Measurements from ENCODE around the gene PAK4.
"Not testable (repeated sequence)": the region's sequence is repeated elsewhere in the genome, so short reads cannot be mapped to it uniquely, and the experiment has no call there.

PAK4 gene

GRCh38 chr19:39140594-39140993, 15.0 kb downstream of the PAK4 start:
- H3K9me3 ChIP-seq (ENCODE audit: control extremely low read depth in 1 of 5, control insufficient read depth in 4 of 5, insufficient read depth in 2 of 5, low read depth in 1 of 5, low read length in 4 of 5) = no peaks in the 10 kb centered on the region
- DNase-seq = no peak
- H3K27me3 ChIP-seq (replicated peaks in 2 of 5; ENCODE audit: control insufficient read depth in 4 of 5, insufficient read depth in 5 of 5, low read length in 4 of 5) = no peaks in the 10 kb centered on the region
- no peak overlapping the region for H3K4me3 ChIP-seq (ENCODE audit: control insufficient read depth in 1 of 7, extremely low read depth in 1 of 7, insufficient read depth in 4 of 7, low read depth in 2 of 7, low read length in 6 of 7)
- WGBS (ENCODE audit: insufficient coverage) = 96% methylated on average over 3 of the region's 5 CpGs
- no peak overlapping the region for H3K27ac ChIP-seq (ENCODE audit: insufficient read depth in 1 of 2, low read depth in 1 of 2, low read length in 2 of 2, poor library complexity in 1 of 2, severe bottlenecking in 2 of 2)
- CTCF ChIA-PET = interaction anchor here (1.1 to 2.3 kb wide), 2 partner anchors 9 to 82 kb away, joined by 3 to 8 read pairs; no protein-coding TSS in a partner anchor
- POLR2A ChIA-PET = no interaction called here
- H3K4me1 ChIP-seq (ENCODE audit: control extremely low read depth in 1 of 4, control insufficient read depth in 4 of 4, insufficient read depth in 4 of 4, low read length in 3 of 4) = peaks cover 2 to 32% (median 32%) of the 10 kb centered on the region in 4 experiments
- no peaks in the 10 kb centered on the region for H3K36me3 ChIP-seq (ENCODE audit: control insufficient read depth in 4 of 4, insufficient read depth in 4 of 4, low read length in 3 of 4)

- Histone ChIP-seq H3K4me1 (ENCODE audit: control extremely low read depth in 1 of 4, control insufficient read depth in 4 of 4, insufficient read depth in 4 of 4, low read length in 3 of 4) (peaks cover 2 to 45% (median 43%) of the 10 kb centered on the region in 4 experiments), H3K9me3 (ENCODE audit: control extremely low read depth in 1 of 5, control insufficient read depth in 4 of 5, insufficient read depth in 2 of 5, low read depth in 1 of 5, low read length in 4 of 5) (no peaks in the 10 kb centered on the region), H3K27ac (ENCODE audit: insufficient read depth in 1 of 2, low read depth in 1 of 2, low read length in 2 of 2, poor library complexity in 1 of 2, severe bottlenecking in 2 of 2) (no peak overlapping the region), H3K27me3 (replicated peaks in 2 of 5; ENCODE audit: control insufficient read depth in 4 of 5, insufficient read depth in 5 of 5, low read length in 4 of 5) (no peaks in the 10 kb centered on the region), H3K36me3 (ENCODE audit: control insufficient read depth in 4 of 4, insufficient read depth in 4 of 4, low read length in 3 of 4) (no peaks in the 10 kb centered on the region), H3K4me3 (ENCODE audit: control insufficient read depth in 1 of 7, extremely low read depth in 1 of 7, insufficient read depth in 4 of 7, low read depth in 2 of 7, low read length in 6 of 7) (no peak overlapping the region)
- 66% methylated on average over 10 of the region's 11 CpGs for WGBS (ENCODE audit: insufficient coverage)
- POLR2A ChIA-PET = no interaction called here
- peak in 2 of 3 donors; percentile 29 to 43 for DNase-seq
- CTCF ChIA-PET = interaction anchor here (0.8 to 0.9 kb wide), 2 partner anchors 20 to 45 kb away, joined by 3 to 4 read pairs; no protein-coding TSS in a partner anchor
Measured at GRCh38 chr19:39141929-39142328, 16.3 kb downstream of the PAK4 start.

- CTCF ChIA-PET = interaction anchor here (0.8 to 0.9 kb wide), 2 partner anchors 20 to 90 kb away, joined by 3 read pairs; no protein-coding TSS in a partner anchor
- no peaks in the 10 kb centered on the region for H3K9me3 ChIP-seq (ENCODE audit: control extremely low read depth in 1 of 5, control insufficient read depth in 4 of 5, insufficient read depth in 2 of 5, low read depth in 1 of 5, low read length in 4 of 5)
- H3K36me3 ChIP-seq (ENCODE audit: control insufficient read depth in 4 of 4, insufficient read depth in 4 of 4, low read length in 3 of 4) = no peaks in the 10 kb centered on the region
- H3K4me1 ChIP-seq (ENCODE audit: control extremely low read depth in 1 of 4, control insufficient read depth in 4 of 4, insufficient read depth in 4 of 4, low read length in 3 of 4) = peaks cover 2 to 49% (median 45%) of the 10 kb centered on the region in 4 experiments
- peak in 2 of 3 donors; percentile 43 to 52 for DNase-seq
- no peak overlapping the region for H3K4me3 ChIP-seq (ENCODE audit: control insufficient read depth in 1 of 7, extremely low read depth in 1 of 7, insufficient read depth in 4 of 7, low read depth in 2 of 7, low read length in 6 of 7)
- POLR2A ChIA-PET = no interaction called here
- H3K27ac ChIP-seq (ENCODE audit: insufficient read depth in 1 of 2, low read depth in 1 of 2, low read length in 2 of 2, poor library complexity in 1 of 2, severe bottlenecking in 2 of 2) = no peak overlapping the region
- H3K27me3 ChIP-seq (replicated peaks in 2 of 5; ENCODE audit: control insufficient read depth in 4 of 5, insufficient read depth in 5 of 5, low read length in 4 of 5) = no peaks in the 10 kb centered on the region
- WGBS (ENCODE audit: insufficient coverage) = 39% methylated on average over 5 of the region's 5 CpGs
Measured at GRCh38 chr19:39142630-39143029, 17.0 kb downstream of the PAK4 start.

- H3K27ac ChIP-seq (ENCODE audit: insufficient read depth in 1 of 2, low read depth in 1 of 2, low read length in 2 of 2, poor library complexity in 1 of 2, severe bottlenecking in 2 of 2); DNase-seq; H3K9me3 ChIP-seq (ENCODE audit: control extremely low read depth in 1 of 5, control insufficient read depth in 4 of 5, insufficient read depth in 2 of 5, low read depth in 1 of 5, low read length in 4 of 5); H3K36me3 ChIP-seq (ENCODE audit: control insufficient read depth in 4 of 4, insufficient read depth in 4 of 4, low read length in 3 of 4); POLR2A ChIA-PET; H3K27me3 ChIP-seq (replicated peaks in 2 of 5; ENCODE audit: control insufficient read depth in 4 of 5, insufficient read depth in 5 of 5, low read length in 4 of 5): not testable (repeated sequence)
- 89% methylated on average over 5 of the region's 5 CpGs for WGBS (ENCODE audit: insufficient coverage)
- CTCF ChIA-PET = interaction anchor here (0.6 to 3.5 kb wide), 3 partner anchors 10 to 279 kb away, joined by 4 to 33 read pairs (median 7); no protein-coding TSS in a partner anchor
- peaks cover 2 to 49% (median 45%) of the 10 kb centered on the region in 4 experiments for H3K4me1 ChIP-seq (ENCODE audit: control extremely low read depth in 1 of 4, control insufficient read depth in 4 of 4, insufficient read depth in 4 of 4, low read length in 3 of 4)
- peak overlapping the region in 1 of 7 experiments; percentile 43 for H3K4me3 ChIP-seq (ENCODE audit: control insufficient read depth in 1 of 7, extremely low read depth in 1 of 7, insufficient read depth in 4 of 7, low read depth in 2 of 7, low read length in 6 of 7)
Measured at GRCh38 chr19:39143757-39144289, 18.2 kb downstream of the PAK4 start.

- ChIA-PET POLR2A (interaction anchor here (0.5 to 0.6 kb wide), 2 partner anchors 187 to 1895 kb away, joined by 3 to 5 read pairs; no protein-coding TSS in a partner anchor), CTCF (interaction anchor here (0.6 to 3.5 kb wide), 8 partner anchors 9 to 278 kb away, joined by 3 to 33 read pairs (median 8); no protein-coding TSS in a partner anchor)
- Histone ChIP-seq H3K4me1 (ENCODE audit: control extremely low read depth in 1 of 4, control insufficient read depth in 4 of 4, insufficient read depth in 4 of 4, low read length in 3 of 4) (peaks cover 2 to 49% (median 45%) of the 10 kb centered on the region in 4 experiments), H3K9me3 (ENCODE audit: control extremely low read depth in 1 of 5, control insufficient read depth in 4 of 5, insufficient read depth in 2 of 5, low read depth in 1 of 5, low read length in 4 of 5) (peaks cover 0 to 6% (median 2%) of the 10 kb centered on the region in 5 experiments), H3K36me3 (ENCODE audit: control insufficient read depth in 4 of 4, insufficient read depth in 4 of 4, low read length in 3 of 4) (peaks cover 0 to 7% (median 1%) of the 10 kb centered on the region in 4 experiments), H3K27me3 (replicated peaks in 2 of 5; ENCODE audit: control insufficient read depth in 4 of 5, insufficient read depth in 5 of 5, low read length in 4 of 5) (no peaks in the 10 kb centered on the region), H3K27ac (ENCODE audit: insufficient read depth in 1 of 2, low read depth in 1 of 2, low read length in 2 of 2, poor library complexity in 1 of 2, severe bottlenecking in 2 of 2) (peak overlapping the region in 1 of 2 experiments; percentile 29), H3K4me3 (ENCODE audit: control insufficient read depth in 1 of 7, extremely low read depth in 1 of 7, insufficient read depth in 4 of 7, low read depth in 2 of 7, low read length in 6 of 7) (peak overlapping the region in 5 of 7 experiments; percentile 1 to 66 (median 43))
- 5% methylated on average over 5 of the region's 14 CpGs for WGBS (ENCODE audit: insufficient coverage)
- DNase-seq = peak; percentile 32 to 58 (median 45)
Measured at GRCh38 chr19:39144290-39145071, 18.9 kb downstream of the PAK4 start.

GRCh38 chr19:39145180-39145953, 19.8 kb downstream of the PAK4 start:
- H3K27me3 ChIP-seq (replicated peaks in 2 of 5; ENCODE audit: control insufficient read depth in 4 of 5, insufficient read depth in 5 of 5, low read length in 4 of 5) = no peaks in the 10 kb centered on the region
- H3K27ac ChIP-seq (ENCODE audit: insufficient read depth in 1 of 2, low read depth in 1 of 2, low read length in 2 of 2, poor library complexity in 1 of 2, severe bottlenecking in 2 of 2) = peak overlapping the region in 1 of 2 experiments; percentile 29
- CTCF ChIA-PET = interaction anchor here (0.6 to 3.5 kb wide), 16 partner anchors 8 to 871 kb away, joined by 3 to 33 read pairs (median 6); partner anchors contain the start of gene PAK4
- H3K4me1 ChIP-seq (ENCODE audit: control extremely low read depth in 1 of 4, control insufficient read depth in 4 of 4, insufficient read depth in 4 of 4, low read length in 3 of 4) = peaks cover 2 to 49% (median 44%) of the 10 kb centered on the region in 4 experiments
- POLR2A ChIA-PET = interaction anchor here (0.5 to 0.6 kb wide), 2 partner anchors 186 to 1894 kb away, joined by 3 to 5 read pairs; no protein-coding TSS in a partner anchor
- H3K9me3 ChIP-seq (ENCODE audit: control extremely low read depth in 1 of 5, control insufficient read depth in 4 of 5, insufficient read depth in 2 of 5, low read depth in 1 of 5, low read length in 4 of 5) = peaks cover 0 to 6% (median 2%) of the 10 kb centered on the region in 5 experiments
- DNase-seq = peak; percentile 79 to 91 (median 85)
- H3K4me3 ChIP-seq (ENCODE audit: control insufficient read depth in 1 of 7, extremely low read depth in 1 of 7, insufficient read depth in 4 of 7, low read depth in 2 of 7, low read length in 6 of 7) = peak overlapping the region in 3 of 7 experiments; percentile 43 to 66 (median 46)
- WGBS (ENCODE audit: insufficient coverage) = 10% methylated on average over 16 of the region's 26 CpGs
- H3K36me3 ChIP-seq (ENCODE audit: control insufficient read depth in 4 of 4, insufficient read depth in 4 of 4, low read length in 3 of 4) = peaks cover 0 to 7% (median 1%) of the 10 kb centered on the region in 4 experiments

Data from common myeloid progenitor, CD34-positive (primary cell).